HepG2 (cell line): ENCODE measurements around the gene BLOC1S2. TPM values are rescaled to one million over a fixed set of nuclear protein-coding genes. Genes with fewer than 3 reads are reported as not detected.

Experiments
- BCL6 ChIP-seq: IDR thresholded peaks from 2 replicates; pipeline ENCODE4 v1.6.1; 2016; ENCODE audit warnings: missing genetic modification reagents, missing compliant biosample characterization
- GFI1 ChIP-seq: sonication (generic); formaldehyde crosslinking; IDR thresholded peaks from 2 replicates; pipeline ENCODE4 v1.5.0; 2020; ENCODE audit warnings: missing genetic modification reagents, mild to moderate bottlenecking, borderline replicate concordance
- ISX ChIP-seq: sonication (generic); formaldehyde crosslinking; conservative IDR thresholded peaks from 2 replicates; pipeline ENCODE4 v1.5.0; 2020; ENCODE audit warnings: missing genetic modification reagents
- NKX3-1 ChIP-seq: sonication (generic); formaldehyde crosslinking; IDR thresholded peaks from 2 replicates; pipeline ENCODE4 v1.5.0; 2020; ENCODE audit warnings: missing genetic modification reagents
- NRL ChIP-seq: sonication (generic); formaldehyde crosslinking; IDR thresholded peaks from 2 replicates; pipeline ENCODE4 v1.5.0; 2020; ENCODE audit warnings: missing genetic modification reagents, mild to moderate bottlenecking, moderate library complexity, borderline replicate concordance
- PCBP1 ChIP-seq: fragments of 200-400 bp; formaldehyde crosslinking; IDR thresholded peaks from 2 replicates; pipeline ENCODE4 v1.6.1; 2017; ENCODE audit warnings: mild to moderate bottlenecking, low read depth, low read length, borderline replicate concordance
- SNRNP70 ChIP-seq: fragments of 200-400 bp; formaldehyde crosslinking; IDR thresholded peaks from 2 replicates; pipeline ENCODE4 v1.6.1; 2017; ENCODE audit warnings: mild to moderate bottlenecking, low read depth, low read length, moderate library complexity
- U2AF1 ChIP-seq: fragments of 200-400 bp; formaldehyde crosslinking; optimal IDR thresholded peaks from 2 replicates; pipeline ENCODE3; 2017; ENCODE audit warnings: mild to moderate bottlenecking, low read depth, low read length
- ZC3H13 ChIP-seq: sonication (generic); formaldehyde crosslinking; IDR thresholded peaks from 2 replicates; pipeline ENCODE4 v1.8.1; 2023; ENCODE audit warnings: mild to moderate bottlenecking, missing genetic modification reagents, moderate library complexity
- ZNF20 ChIP-seq: sonication (generic); formaldehyde crosslinking; IDR thresholded peaks from 2 replicates; pipeline ENCODE4 v1.4.0; 2020; ENCODE audit warnings: mild to moderate bottlenecking, moderate library complexity, missing genetic modification reagents
- ZNF230 ChIP-seq: sonication (generic); formaldehyde crosslinking; IDR thresholded peaks from 2 replicates; pipeline ENCODE4 v1.4.0; 2020; ENCODE audit warnings: mild to moderate bottlenecking, missing genetic modification reagents
- ZNF235 ChIP-seq: sonication (generic); formaldehyde crosslinking; IDR thresholded peaks from 2 replicates; pipeline ENCODE4 v1.8.1; 2023; ENCODE audit warnings: mild to moderate bottlenecking, missing genetic modification reagents, borderline replicate concordance
- ZNF33A ChIP-seq: sonication (generic); formaldehyde crosslinking; IDR thresholded peaks from 2 replicates; pipeline ENCODE4 v1.5.1; 2020; ENCODE audit warnings: missing genetic modification reagents, mild to moderate bottlenecking, moderate library complexity, borderline replicate concordance
- ZNF430 ChIP-seq: sonication (generic); formaldehyde crosslinking; IDR thresholded peaks from 2 replicates; pipeline ENCODE4 v1.9.0; 2021; ENCODE audit warnings: mild to moderate bottlenecking, missing genetic modification reagents
- ZNF598 ChIP-seq: sonication (generic); formaldehyde crosslinking; IDR thresholded peaks from 2 replicates; pipeline ENCODE4 v1.5.1; 2020; ENCODE audit warnings: mild to moderate bottlenecking, missing genetic modification reagents, borderline replicate concordance
- ZNF781 ChIP-seq: sonication (generic); formaldehyde crosslinking; IDR thresholded peaks from 2 replicates; pipeline ENCODE4 v1.5.1; 2020; ENCODE audit warnings: borderline replicate concordance, mild to moderate bottlenecking, missing genetic modification reagents; ENCODE audit errors: not compliant biosample characterization
- ZNF879 ChIP-seq: sonication (generic); formaldehyde crosslinking; IDR thresholded peaks from 2 replicates; pipeline ENCODE4 v1.8.1; 2023; ENCODE audit warnings: missing genetic modification reagents
- polyA plus RNA-seq, 8 experiments: library from polyadenylated mRNA; depleted of rRNA in 3 of 8; stranded (reverse) in 7 of 8; unstranded in 1 of 8; fragments of >200 nt; fragmentation: Illumina TruSeq in 4 of 8; extraction: Trizol in 4 of 8; gene quantifications; 2 replicates each; pipeline versions ENCODE4 v1.2.1 to v1.2.3, GENCODE V29; 2011 to 2016; ENCODE audit warnings: low read depth in 4 of 8, missing spikeins in 1 of 8, mixed read lengths in 1 of 8; ENCODE audit not compliant: insufficient read depth in 1 of 8
- total RNA-seq, 5 experiments: library from RNA; depleted of rRNA; stranded (reverse); fragments of >200 nt; fragmentation: Illumina TruSeq; extraction: Trizol; gene quantifications; 2 replicates each; pipeline ENCODE4 v1.2.3, GENCODE V29; 2016; ENCODE audit warnings: low read depth in 1 of 5
- TF ChIP-seq, protein P1 (sequence below), 2 experiments: IDR thresholded peaks; 2 replicates each; pipeline ENCODE4 v1.6.1; 2011 to 2012; ENCODE audit warnings: low read length in 2 of 2, borderline replicate concordance in 1 of 2, low read depth in 1 of 2, mild to moderate bottlenecking in 1 of 2, moderate library complexity in 1 of 2
- TF ChIP-seq, protein P2 (sequence below), 2 experiments: sonication (generic) in 1 of 2; formaldehyde crosslinking in 1 of 2; IDR thresholded peaks; 2 replicates each; pipeline versions ENCODE4 v1.6.1 to v1.9.0; 2014 to 2022; ENCODE audit warnings: antibody characterized with exemption in 1 of 2, borderline replicate concordance in 1 of 2, inconsistent platforms in 1 of 2, low read depth in 1 of 2, missing genetic modification reagents in 1 of 2

The BLOC1S2 gene
- total and polyA plus RNA-seq, 2 of the 13 experiments (the other 11 are each of a cell fraction or from before 2014, with no cell fraction given) = 22.3 to 64.4 TPM

DNA sequence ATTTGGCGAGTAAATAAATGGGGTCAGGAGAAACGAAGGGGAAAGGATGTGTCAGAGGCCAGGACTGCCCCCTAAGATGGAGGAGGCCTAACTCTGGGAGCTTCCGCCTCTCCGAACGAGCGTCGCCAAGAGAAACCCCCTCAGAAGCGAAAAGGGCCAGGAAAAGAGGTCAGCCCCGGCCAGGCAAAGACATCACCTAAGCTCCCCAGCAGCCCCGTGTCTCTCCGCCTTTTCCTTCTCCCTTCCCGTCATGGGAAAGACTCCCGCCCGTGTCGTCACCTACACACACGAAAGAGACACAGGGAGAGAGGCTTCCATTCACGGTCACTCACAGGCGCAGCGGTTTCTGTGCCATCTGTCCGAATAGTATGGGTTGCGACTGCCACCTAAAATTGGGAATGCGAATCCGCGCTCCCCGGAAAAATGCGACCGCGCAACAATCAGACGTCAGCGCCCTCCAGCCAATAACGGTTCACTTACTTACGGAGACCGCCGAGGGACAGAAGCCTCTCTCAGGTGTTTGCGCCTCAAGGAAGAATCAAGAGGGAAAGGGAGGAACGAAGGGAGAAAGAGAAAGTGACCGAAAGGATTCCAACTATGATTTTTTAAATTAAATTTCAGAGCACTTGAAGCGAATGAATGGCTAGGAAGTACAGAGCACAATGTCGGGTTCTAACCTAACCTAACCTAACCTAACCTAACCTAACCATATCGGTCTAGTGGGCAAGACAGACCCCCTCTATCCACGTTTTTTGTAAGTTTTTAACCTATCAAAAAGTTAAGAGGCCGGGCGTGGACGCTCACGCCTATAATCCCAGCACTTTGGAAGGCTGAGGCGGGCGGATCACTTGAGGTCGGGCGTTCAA, 19.0 kb downstream of the BLOC1S2 start, which contains the start of gene CWF19L1 (continued):
- TF ChIP-seq, protein P1, sequence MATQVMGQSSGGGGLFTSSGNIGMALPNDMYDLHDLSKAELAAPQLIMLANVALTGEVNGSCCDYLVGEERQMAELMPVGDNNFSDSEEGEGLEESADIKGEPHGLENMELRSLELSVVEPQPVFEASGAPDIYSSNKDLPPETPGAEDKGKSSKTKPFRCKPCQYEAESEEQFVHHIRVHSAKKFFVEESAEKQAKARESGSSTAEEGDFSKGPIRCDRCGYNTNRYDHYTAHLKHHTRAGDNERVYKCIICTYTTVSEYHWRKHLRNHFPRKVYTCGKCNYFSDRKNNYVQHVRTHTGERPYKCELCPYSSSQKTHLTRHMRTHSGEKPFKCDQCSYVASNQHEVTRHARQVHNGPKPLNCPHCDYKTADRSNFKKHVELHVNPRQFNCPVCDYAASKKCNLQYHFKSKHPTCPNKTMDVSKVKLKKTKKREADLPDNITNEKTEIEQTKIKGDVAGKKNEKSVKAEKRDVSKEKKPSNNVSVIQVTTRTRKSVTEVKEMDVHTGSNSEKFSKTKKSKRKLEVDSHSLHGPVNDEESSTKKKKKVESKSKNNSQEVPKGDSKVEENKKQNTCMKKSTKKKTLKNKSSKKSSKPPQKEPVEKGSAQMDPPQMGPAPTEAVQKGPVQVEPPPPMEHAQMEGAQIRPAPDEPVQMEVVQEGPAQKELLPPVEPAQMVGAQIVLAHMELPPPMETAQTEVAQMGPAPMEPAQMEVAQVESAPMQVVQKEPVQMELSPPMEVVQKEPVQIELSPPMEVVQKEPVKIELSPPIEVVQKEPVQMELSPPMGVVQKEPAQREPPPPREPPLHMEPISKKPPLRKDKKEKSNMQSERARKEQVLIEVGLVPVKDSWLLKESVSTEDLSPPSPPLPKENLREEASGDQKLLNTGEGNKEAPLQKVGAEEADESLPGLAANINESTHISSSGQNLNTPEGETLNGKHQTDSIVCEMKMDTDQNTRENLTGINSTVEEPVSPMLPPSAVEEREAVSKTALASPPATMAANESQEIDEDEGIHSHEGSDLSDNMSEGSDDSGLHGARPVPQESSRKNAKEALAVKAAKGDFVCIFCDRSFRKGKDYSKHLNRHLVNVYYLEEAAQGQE (IDR thresholded peaks at IDR 0.05; ENCODE audit: borderline replicate concordance in 1 of 2, low read depth in 1 of 2, low read length in 2 of 2) = peak in 1 of 2 experiments; percentile 63; a peak in 2 of 4 replicates
- TF ChIP-seq ISX (CRISPR knock-in tag) (no peak), NRL (CRISPR knock-in tag) (no peak), SNRNP70 (no peak), U2AF1 (no peak), ZNF235 (no peak), ZC3H13 (CRISPR knock-in tag) (peak; percentile 84), ZNF20 (no peak), ZNF781 (CRISPR knock-in tag) (no peak), PCBP1 (0 out of 2 replicates have a peak, but pooled peaks have one; percentile 58), ZNF430 (CRISPR knock-in tag) (no peak; the same call in 1 of the 2 replicates), ZNF230 (CRISPR knock-in tag) (no peak), ZNF879 (CRISPR knock-in tag) (no peak), NKX3-1 (CRISPR knock-in tag) (no peak), ZNF598 (peak; percentile 83; the same call in 1 of the 2 replicates), ZNF33A (CRISPR knock-in tag) (peak; percentile 63; the same call in 1 of the 2 replicates), BCL6 (CRISPR knock-in tag) (no peak), GFI1 (peak; percentile 71; the same call in 1 of the 2 replicates)
- TF ChIP-seq, protein P2, sequence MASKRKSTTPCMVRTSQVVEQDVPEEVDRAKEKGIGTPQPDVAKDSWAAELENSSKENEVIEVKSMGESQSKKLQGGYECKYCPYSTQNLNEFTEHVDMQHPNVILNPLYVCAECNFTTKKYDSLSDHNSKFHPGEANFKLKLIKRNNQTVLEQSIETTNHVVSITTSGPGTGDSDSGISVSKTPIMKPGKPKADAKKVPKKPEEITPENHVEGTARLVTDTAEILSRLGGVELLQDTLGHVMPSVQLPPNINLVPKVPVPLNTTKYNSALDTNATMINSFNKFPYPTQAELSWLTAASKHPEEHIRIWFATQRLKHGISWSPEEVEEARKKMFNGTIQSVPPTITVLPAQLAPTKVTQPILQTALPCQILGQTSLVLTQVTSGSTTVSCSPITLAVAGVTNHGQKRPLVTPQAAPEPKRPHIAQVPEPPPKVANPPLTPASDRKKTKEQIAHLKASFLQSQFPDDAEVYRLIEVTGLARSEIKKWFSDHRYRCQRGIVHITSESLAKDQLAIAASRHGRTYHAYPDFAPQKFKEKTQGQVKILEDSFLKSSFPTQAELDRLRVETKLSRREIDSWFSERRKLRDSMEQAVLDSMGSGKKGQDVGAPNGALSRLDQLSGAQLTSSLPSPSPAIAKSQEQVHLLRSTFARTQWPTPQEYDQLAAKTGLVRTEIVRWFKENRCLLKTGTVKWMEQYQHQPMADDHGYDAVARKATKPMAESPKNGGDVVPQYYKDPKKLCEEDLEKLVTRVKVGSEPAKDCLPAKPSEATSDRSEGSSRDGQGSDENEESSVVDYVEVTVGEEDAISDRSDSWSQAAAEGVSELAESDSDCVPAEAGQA (IDR thresholded peaks at IDR 0.05; ENCODE audit: low read depth) = peak; percentile 71
- TF ChIP-seq, protein P2 (CRISPR knock-in tag; IDR thresholded peaks at IDR 0.05; ENCODE audit: borderline replicate concordance) = no peak
